ENCODE data around the gene CHN2.
"Not testable (repeated sequence)": the region's sequence is repeated elsewhere in the genome, so short reads cannot be mapped to it uniquely, and the experiment has no call there.

CHN2 gene

GRCh38 chr7:29249383-29249750 is 54.8 kb downstream of the CHN2 start:
- no peak overlapping the region for H3K27ac ChIP-seq
- H3K4me3 ChIP-seq = no peak overlapping the region

DNA sequence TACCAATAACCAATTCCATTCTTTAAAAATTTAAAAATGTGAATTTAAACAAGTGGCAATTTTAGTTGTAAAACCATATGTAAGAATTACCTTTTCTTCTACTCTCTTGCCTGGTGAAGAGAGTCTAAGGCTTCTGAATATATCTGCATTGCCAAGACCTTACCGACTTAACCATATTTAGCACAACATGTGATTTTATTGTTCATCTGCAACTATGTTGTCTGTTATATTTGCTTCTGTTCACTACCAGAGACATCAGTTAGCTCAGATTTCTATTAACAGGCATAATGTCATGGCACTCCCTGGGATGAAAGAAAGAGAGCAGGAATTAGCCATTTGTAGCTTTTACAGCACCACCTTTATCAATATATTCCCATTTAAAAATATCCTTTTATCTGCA is 55.3 kb downstream of the CHN2 start:
- Histone ChIP-seq H3K4me3 (no peak overlapping the region), H3K27ac (no peak overlapping the region)

DNA sequence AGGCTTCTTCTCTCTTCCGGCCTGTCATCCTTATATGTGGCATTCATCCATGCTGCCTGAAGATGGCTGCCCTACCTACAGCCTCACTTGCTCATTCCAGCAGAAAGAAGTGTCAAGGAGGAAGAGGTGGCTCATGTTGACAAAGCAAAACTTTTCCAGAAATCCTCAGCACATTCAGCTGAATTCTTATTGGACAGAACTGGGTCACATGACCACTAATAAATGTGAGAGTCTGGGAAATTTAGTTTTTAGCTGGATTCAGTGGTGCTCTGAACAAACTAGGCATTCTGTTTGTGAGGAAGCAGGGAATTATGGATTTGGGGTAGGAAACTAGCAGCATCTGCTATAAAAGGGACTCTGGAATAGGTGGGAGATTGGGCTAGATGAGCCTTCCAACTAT is 58.6 kb downstream of the CHN2 start:
- Histone ChIP-seq H3K4me3 (no peak overlapping the region), H3K27ac (no peak overlapping the region)

DNA sequence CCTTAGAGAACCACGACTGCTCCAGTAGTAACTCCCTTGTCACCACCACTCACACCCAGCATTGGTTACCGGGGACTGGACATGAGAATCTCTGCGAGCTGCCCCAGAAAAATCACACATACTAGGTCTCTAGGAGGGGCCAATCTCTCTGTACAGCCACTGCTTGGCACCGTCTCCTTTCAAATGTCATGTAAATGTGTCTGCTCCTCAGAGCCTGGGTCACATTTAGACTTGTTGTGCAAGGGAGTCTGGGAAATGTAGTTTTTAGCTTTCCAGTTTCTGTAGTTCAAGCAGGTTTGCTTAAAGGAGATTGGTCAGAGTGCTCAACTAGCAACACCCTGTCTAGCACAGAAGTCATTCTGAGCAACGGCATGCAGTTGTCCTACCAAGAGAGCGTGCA is 60.0 kb downstream of the CHN2 start:
- Histone ChIP-seq H3K27ac (no peak overlapping the region), H3K4me3 (no peak overlapping the region)

- H3K4me3 ChIP-seq = no peak overlapping the region
- H3K27ac ChIP-seq = no peak overlapping the region
Measured at GRCh38 chr7:29255199-29255878, 60.8 kb downstream of the CHN2 start.

GRCh38 chr7:29255906-29256692 is 61.5 kb downstream of the CHN2 start:
- no peak overlapping the region for H3K27ac ChIP-seq

GRCh38 chr7:29256693-29257002 is 62.1 kb downstream of the CHN2 start:
- H3K27ac ChIP-seq = no peak overlapping the region
- no peak overlapping the region for H3K4me3 ChIP-seq

More at GRCh38 chr7:29255906-29256692, 61.5 kb downstream of the CHN2 start:
- no peak overlapping the region for H3K4me3 ChIP-seq

GRCh38 chr7:29258951-29259350 is 64.4 kb downstream of the CHN2 start:
- no peak overlapping the region for H3K27ac ChIP-seq

DNA sequence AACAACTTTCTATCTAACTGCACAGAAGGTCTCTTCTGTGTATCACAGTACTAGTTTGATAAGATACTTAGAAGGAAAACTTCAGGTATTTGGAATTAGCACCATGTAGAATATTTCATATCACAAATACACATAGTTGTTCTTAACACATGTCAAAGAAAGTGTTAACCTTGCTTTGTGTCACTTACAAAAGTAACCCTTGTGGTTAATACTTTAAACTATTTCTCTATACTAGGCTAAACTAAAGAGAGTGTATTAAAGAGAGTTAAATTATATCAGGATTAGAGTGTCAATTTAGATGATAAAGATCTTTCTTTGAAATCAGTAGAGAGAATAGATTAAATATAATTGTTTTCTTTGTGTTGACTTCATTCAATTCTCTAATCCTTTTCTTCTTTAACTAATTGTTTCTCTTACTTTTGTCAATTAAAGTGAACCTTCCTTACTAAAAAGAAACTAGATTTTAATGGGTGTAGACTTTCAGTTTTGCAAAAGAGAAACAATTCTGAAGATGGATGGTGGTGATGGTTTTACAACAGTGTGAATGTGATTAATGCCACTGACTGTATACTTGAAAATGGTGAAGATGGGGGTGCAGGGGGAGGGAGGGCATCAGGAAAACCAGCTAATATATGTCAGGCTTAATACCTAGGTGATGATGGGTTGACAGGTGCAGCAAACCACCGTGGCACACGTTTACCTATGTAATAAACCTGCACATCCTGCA is 67.8 kb downstream of the CHN2 start:
- Histone ChIP-seq H3K4me3 (no peak overlapping the region), H3K27ac (no peak overlapping the region)

More at GRCh38 chr7:29258951-29259350, 64.4 kb downstream of the CHN2 start:
- no peak overlapping the region for H3K4me3 ChIP-seq

- H3K27ac ChIP-seq, H3K4me3 ChIP-seq: not testable (repeated sequence)
Measured at GRCh38 chr7:29263601-29264207, 69.1 kb downstream of the CHN2 start.

GRCh38 chr7:29265208-29265923 is 70.8 kb downstream of the CHN2 start:
- Histone ChIP-seq H3K4me3 (no peak overlapping the region), H3K27ac (peak overlapping the region in 1 of 21 experiments; percentile 54)

- Histone ChIP-seq H3K4me3 (no peak overlapping the region), H3K27ac (no peak overlapping the region)
Measured at GRCh38 chr7:29269935-29270334, 75.4 kb downstream of the CHN2 start.

- no peak overlapping the region for H3K4me3 ChIP-seq
- H3K27ac ChIP-seq = no peak overlapping the region
Measured at GRCh38 chr7:29270594-29271318, 76.2 kb downstream of the CHN2 start.

- Histone ChIP-seq H3K4me3 (no peak overlapping the region), H3K27ac (no peak overlapping the region)
Measured at GRCh38 chr7:29271319-29271658, 76.7 kb downstream of the CHN2 start.

- Histone ChIP-seq H3K4me3 (no peak overlapping the region), H3K27ac (no peak overlapping the region)
Measured at GRCh38 chr7:29272057-29272456, 77.5 kb downstream of the CHN2 start.

DNA sequence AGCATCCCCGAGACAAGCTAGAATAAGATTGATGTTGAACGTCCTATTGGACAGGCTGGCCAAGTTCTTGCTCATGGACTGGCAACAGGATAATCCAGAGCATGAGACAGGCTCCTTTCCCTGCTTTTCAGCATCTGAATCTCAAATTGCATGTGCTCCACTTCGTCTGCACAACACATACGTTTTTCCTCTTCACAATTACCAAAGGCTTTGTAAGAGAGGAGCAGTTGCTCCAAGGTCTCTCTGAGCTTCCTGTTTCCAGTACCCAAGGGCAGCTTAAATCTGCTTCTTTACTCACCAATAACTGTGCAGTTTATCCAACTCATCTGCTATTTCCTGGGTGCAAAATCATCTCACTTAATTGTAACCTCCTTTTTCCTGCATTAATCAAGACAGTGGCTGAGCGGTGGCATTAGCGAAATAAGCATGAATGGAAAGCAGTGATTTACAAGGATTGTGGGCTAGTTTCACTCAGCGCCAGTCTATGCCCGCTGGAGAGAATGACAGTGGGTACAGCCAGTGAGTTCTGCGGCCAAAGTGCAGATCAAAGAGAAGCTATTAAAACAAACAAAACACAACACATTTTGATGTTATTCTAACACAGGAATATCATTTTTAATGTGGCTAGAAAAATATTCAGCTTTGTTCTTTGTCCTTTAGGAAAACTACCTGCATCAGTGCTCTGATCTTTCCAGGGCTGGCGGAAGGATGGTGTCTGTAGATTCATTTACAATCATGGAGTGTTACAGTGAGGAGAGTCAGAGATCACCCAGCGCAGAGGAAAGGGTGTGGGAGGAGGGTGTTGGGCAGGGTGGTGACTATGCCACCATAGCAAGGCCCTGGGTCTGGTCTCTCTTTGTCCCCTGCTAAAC is 79.8 kb downstream of the CHN2 start:
- H3K4me3 ChIP-seq = no peak overlapping the region
- no peak overlapping the region for H3K27ac ChIP-seq

DNA sequence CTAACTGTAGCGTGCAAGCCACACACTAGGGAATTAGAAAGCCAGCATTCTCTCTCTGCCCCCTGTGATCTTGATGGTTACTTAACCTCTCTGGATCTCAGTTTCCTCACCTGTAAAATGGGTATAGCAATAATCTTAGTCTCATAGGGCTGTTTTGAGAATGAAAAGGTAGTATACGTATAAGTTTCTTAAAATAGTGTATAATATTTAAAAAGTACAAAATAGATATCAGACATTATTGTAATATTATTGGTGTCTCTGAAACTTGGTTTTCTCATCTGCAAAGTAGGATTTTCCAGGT is 80.4 kb downstream of the CHN2 start:
- Histone ChIP-seq H3K27ac (no peak overlapping the region), H3K4me3 (no peak overlapping the region)

DNA sequence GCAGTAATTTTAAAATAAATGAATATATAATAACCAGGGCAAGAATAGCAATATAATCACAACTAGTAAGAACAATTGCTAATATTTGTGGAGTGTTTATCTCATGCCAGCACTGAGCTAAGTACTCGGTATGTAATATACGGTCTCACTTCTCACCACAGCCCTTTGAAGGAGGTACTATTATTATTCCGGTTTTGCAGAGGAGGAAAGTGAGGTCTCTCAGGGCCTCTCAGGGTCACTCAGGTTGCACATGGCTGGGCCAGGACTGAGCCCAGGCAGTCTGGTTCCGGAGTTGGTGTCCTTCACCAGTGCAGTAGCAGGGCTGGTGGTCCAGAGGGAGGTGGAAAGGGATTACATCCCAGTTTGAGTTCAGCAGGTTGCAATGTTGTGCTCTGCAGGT is 80.9 kb downstream of the CHN2 start:
- H3K27ac ChIP-seq = no peak overlapping the region
- no peak overlapping the region for H3K4me3 ChIP-seq

GRCh38 chr7:29276199-29276598 is 81.6 kb downstream of the CHN2 start:
- Histone ChIP-seq H3K4me3 (no peak overlapping the region), H3K27ac (no peak overlapping the region)

Measured in skin epidermis (tissue), 12 donors.